ENCODE measurements around the gene CACFD1. TPM values are rescaled to one million over a fixed set of nuclear protein-coding genes. Genes with fewer than 3 reads are reported as not detected.

CACFD1 gene
- total RNA-seq, 1 donor from 2014 or later: 13.1 TPM

GRCh38 chr9:133423216-133423615 lies 36.6 kb upstream of the CACFD1 start:
- TF ChIP-seq, protein P1, sequence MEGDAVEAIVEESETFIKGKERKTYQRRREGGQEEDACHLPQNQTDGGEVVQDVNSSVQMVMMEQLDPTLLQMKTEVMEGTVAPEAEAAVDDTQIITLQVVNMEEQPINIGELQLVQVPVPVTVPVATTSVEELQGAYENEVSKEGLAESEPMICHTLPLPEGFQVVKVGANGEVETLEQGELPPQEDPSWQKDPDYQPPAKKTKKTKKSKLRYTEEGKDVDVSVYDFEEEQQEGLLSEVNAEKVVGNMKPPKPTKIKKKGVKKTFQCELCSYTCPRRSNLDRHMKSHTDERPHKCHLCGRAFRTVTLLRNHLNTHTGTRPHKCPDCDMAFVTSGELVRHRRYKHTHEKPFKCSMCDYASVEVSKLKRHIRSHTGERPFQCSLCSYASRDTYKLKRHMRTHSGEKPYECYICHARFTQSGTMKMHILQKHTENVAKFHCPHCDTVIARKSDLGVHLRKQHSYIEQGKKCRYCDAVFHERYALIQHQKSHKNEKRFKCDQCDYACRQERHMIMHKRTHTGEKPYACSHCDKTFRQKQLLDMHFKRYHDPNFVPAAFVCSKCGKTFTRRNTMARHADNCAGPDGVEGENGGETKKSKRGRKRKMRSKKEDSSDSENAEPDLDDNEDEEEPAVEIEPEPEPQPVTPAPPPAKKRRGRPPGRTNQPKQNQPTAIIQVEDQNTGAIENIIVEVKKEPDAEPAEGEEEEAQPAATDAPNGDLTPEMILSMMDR (IDR thresholded peaks at IDR 0.05; ENCODE audit: insufficient read depth, low read depth, low read length): no peak
- no peak for TF ChIP-seq EZH2 (IDR thresholded peaks at IDR 0.05; ENCODE audit: insufficient read depth, low read length)
- no peak overlapping the region for H2AFZ ChIP-seq (ENCODE audit: low read depth, low read length)
- no peak overlapping the region for H3K4me3 ChIP-seq (ENCODE audit: insufficient read depth, low read depth, low read length)
- H3K4me2 ChIP-seq (ENCODE audit: low read length): no peak overlapping the region
- H3K4me1 ChIP-seq (ENCODE audit: insufficient read depth, low read length): no peaks in the 10 kb centered on the region
- no peaks in the 10 kb centered on the region for H3K9me3 ChIP-seq (ENCODE audit: insufficient read depth, low read depth, low read length)
- H3K27me3 Mint-ChIP-seq (ENCODE audit: low read depth, unreplicated experiment): peaks cover 10% of the 10 kb centered on the region
- no peaks in the 10 kb centered on the region for H3K36me3 ChIP-seq (ENCODE audit: insufficient read depth, low read length)
- H3K9me3 Mint-ChIP-seq (ENCODE audit: unreplicated experiment): no peaks in the 10 kb centered on the region
- peaks cover 1% of the 10 kb centered on the region for H3K36me3 Mint-ChIP-seq (ENCODE audit: low read depth, unreplicated experiment)
- no peak overlapping the region for H3K27ac ChIP-seq (ENCODE audit: low read depth, low read length)
- H3K4me3 Mint-ChIP-seq (ENCODE audit: unreplicated experiment): no peak overlapping the region
- no peaks in the 10 kb centered on the region for H3K79me2 ChIP-seq (ENCODE audit: insufficient read depth, low read length)
- DNase-seq (ENCODE audit: low read depth) (no peak), FAIRE-seq (no peak)
- H3K9ac ChIP-seq (ENCODE audit: low read length): no peak overlapping the region
- peaks cover 12% of the 10 kb centered on the region for H3K27me3 ChIP-seq (ENCODE audit: insufficient read depth, low read length)
- no peaks in the 10 kb centered on the region for H4K20me1 ChIP-seq (ENCODE audit: insufficient read depth, low read length)
- H3K27ac Mint-ChIP-seq (ENCODE audit: unreplicated experiment): no peak overlapping the region
- H3K4me1 Mint-ChIP-seq (ENCODE audit: low read depth, unreplicated experiment): no peaks in the 10 kb centered on the region

DNA sequence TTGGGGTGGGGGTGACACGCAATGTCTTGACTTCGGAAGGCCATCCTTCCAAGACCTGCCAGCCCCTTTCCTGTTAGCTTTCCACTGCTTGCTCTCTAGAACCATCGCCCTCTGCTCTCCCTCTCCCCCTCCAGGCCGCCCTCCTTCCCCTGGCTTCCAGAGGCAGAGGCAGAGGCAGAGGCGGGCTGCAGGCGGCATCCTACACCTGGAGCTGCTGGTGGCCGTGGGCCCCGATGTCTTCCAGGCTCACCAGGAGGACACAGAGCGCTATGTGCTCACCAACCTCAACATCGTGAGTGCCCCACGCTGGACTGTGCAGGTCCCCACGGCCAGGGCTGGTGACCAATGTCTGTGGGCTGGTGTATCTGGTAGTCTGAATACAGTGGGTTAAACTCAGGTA lies 35.6 kb upstream of the CACFD1 start:
- Histone ChIP-seq H3K9me3 (ENCODE audit: insufficient read depth, low read depth, low read length) (no peaks in the 10 kb centered on the region), H3K36me3 (ENCODE audit: insufficient read depth, low read length) (no peaks in the 10 kb centered on the region), H2AFZ (ENCODE audit: low read depth, low read length) (no peak overlapping the region), H3K4me3 (ENCODE audit: insufficient read depth, low read depth, low read length) (no peak overlapping the region), H3K27ac (ENCODE audit: low read depth, low read length) (no peak overlapping the region), H3K9ac (ENCODE audit: low read length) (no peak overlapping the region), H3K4me2 (ENCODE audit: low read length) (no peak overlapping the region), H3K27me3 (ENCODE audit: insufficient read depth, low read length) (peaks cover 13% of the 10 kb centered on the region), H3K79me2 (ENCODE audit: insufficient read depth, low read length) (no peaks in the 10 kb centered on the region), H3K4me1 (ENCODE audit: insufficient read depth, low read length) (no peaks in the 10 kb centered on the region), H4K20me1 (ENCODE audit: insufficient read depth, low read length) (no peaks in the 10 kb centered on the region)
- Mint-ChIP-seq H3K4me3 (ENCODE audit: unreplicated experiment) (no peak overlapping the region), H3K27ac (ENCODE audit: unreplicated experiment) (no peak overlapping the region), H3K27me3 (ENCODE audit: low read depth, unreplicated experiment) (peaks cover 10% of the 10 kb centered on the region), H3K9me3 (ENCODE audit: unreplicated experiment) (no peaks in the 10 kb centered on the region), H3K36me3 (ENCODE audit: low read depth, unreplicated experiment) (peaks cover 1% of the 10 kb centered on the region), H3K4me1 (ENCODE audit: low read depth, unreplicated experiment) (no peaks in the 10 kb centered on the region)
- DNase-seq (ENCODE audit: low read depth) (no peak), FAIRE-seq (no peak)
- TF ChIP-seq, protein P1 (IDR thresholded peaks at IDR 0.05; ENCODE audit: insufficient read depth, low read depth, low read length): no peak
- no peak for TF ChIP-seq EZH2 (IDR thresholded peaks at IDR 0.05; ENCODE audit: insufficient read depth, low read length)

- Mint-ChIP-seq H3K4me3 (ENCODE audit: unreplicated experiment) (no peak overlapping the region), H3K27ac (ENCODE audit: unreplicated experiment) (no peak overlapping the region), H3K4me1 (ENCODE audit: low read depth, unreplicated experiment) (no peaks in the 10 kb centered on the region), H3K27me3 (ENCODE audit: low read depth, unreplicated experiment) (peaks cover 10% of the 10 kb centered on the region), H3K9me3 (ENCODE audit: unreplicated experiment) (no peaks in the 10 kb centered on the region), H3K36me3 (ENCODE audit: low read depth, unreplicated experiment) (peaks cover 2% of the 10 kb centered on the region)
- no peak overlapping the region for H3K9ac ChIP-seq (ENCODE audit: low read length)
- H3K4me2 ChIP-seq (ENCODE audit: low read length): no peak overlapping the region
- no peak for FAIRE-seq
- no peak for DNase-seq (ENCODE audit: low read depth)
- H2AFZ ChIP-seq (ENCODE audit: low read depth, low read length): no peak overlapping the region
- H3K9me3 ChIP-seq (ENCODE audit: insufficient read depth, low read depth, low read length): no peaks in the 10 kb centered on the region
- TF ChIP-seq, protein P1 (IDR thresholded peaks at IDR 0.05; ENCODE audit: insufficient read depth, low read depth, low read length): no peak
- TF ChIP-seq EZH2 (IDR thresholded peaks at IDR 0.05; ENCODE audit: insufficient read depth, low read length): no peak
- no peaks in the 10 kb centered on the region for H3K4me1 ChIP-seq (ENCODE audit: insufficient read depth, low read length)
- H3K4me3 ChIP-seq (ENCODE audit: insufficient read depth, low read depth, low read length): no peak overlapping the region
- no peak overlapping the region for H3K27ac ChIP-seq (ENCODE audit: low read depth, low read length)
- H3K79me2 ChIP-seq (ENCODE audit: insufficient read depth, low read length): no peaks in the 10 kb centered on the region
- H3K36me3 ChIP-seq (ENCODE audit: insufficient read depth, low read length): no peaks in the 10 kb centered on the region
- peaks cover 13% of the 10 kb centered on the region for H3K27me3 ChIP-seq (ENCODE audit: insufficient read depth, low read length)
- no peaks in the 10 kb centered on the region for H4K20me1 ChIP-seq (ENCODE audit: insufficient read depth, low read length)
Observed at GRCh38 chr9:133425049-133425632, 34.6 kb upstream of the CACFD1 start.
